ENCODE data around the gene FERMT1.

GRCh38 chr20:6099819-6100218, 23.0 kb downstream of the FERMT1 start:
- TF ChIP-seq CTCF (IDR thresholded peaks at IDR 0.05) (no peak), POLR2A (IDR thresholded peaks at IDR 0.05) (no peak)

Measured in adrenal gland (tissue), 5 donors.